Measurements from ENCODE around the gene CFAP119.

DNA sequence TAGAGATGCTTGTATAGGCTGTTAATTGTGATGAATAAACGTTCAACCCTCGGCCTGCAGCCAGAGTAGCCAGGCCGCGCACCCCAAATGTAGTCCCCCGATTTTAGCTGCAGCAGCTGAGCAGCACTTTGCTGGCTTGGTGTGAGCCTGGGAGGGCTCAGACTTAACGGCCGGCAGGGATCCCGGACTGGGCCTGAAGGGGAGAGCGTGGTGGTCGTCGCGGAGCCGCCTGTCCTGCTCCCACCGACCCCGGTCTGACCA lies 13.2 kb upstream of the CFAP119 start:
- no peak for TF ChIP-seq POLR2AphosphoS5 (IDR thresholded peaks at IDR 0.05; ENCODE audit: low read depth)
- TF ChIP-seq, protein P1, sequence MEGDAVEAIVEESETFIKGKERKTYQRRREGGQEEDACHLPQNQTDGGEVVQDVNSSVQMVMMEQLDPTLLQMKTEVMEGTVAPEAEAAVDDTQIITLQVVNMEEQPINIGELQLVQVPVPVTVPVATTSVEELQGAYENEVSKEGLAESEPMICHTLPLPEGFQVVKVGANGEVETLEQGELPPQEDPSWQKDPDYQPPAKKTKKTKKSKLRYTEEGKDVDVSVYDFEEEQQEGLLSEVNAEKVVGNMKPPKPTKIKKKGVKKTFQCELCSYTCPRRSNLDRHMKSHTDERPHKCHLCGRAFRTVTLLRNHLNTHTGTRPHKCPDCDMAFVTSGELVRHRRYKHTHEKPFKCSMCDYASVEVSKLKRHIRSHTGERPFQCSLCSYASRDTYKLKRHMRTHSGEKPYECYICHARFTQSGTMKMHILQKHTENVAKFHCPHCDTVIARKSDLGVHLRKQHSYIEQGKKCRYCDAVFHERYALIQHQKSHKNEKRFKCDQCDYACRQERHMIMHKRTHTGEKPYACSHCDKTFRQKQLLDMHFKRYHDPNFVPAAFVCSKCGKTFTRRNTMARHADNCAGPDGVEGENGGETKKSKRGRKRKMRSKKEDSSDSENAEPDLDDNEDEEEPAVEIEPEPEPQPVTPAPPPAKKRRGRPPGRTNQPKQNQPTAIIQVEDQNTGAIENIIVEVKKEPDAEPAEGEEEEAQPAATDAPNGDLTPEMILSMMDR (IDR thresholded peaks at IDR 0.05; ENCODE audit: insufficient read depth, low read length), result no peak
- TF ChIP-seq, protein P2, sequence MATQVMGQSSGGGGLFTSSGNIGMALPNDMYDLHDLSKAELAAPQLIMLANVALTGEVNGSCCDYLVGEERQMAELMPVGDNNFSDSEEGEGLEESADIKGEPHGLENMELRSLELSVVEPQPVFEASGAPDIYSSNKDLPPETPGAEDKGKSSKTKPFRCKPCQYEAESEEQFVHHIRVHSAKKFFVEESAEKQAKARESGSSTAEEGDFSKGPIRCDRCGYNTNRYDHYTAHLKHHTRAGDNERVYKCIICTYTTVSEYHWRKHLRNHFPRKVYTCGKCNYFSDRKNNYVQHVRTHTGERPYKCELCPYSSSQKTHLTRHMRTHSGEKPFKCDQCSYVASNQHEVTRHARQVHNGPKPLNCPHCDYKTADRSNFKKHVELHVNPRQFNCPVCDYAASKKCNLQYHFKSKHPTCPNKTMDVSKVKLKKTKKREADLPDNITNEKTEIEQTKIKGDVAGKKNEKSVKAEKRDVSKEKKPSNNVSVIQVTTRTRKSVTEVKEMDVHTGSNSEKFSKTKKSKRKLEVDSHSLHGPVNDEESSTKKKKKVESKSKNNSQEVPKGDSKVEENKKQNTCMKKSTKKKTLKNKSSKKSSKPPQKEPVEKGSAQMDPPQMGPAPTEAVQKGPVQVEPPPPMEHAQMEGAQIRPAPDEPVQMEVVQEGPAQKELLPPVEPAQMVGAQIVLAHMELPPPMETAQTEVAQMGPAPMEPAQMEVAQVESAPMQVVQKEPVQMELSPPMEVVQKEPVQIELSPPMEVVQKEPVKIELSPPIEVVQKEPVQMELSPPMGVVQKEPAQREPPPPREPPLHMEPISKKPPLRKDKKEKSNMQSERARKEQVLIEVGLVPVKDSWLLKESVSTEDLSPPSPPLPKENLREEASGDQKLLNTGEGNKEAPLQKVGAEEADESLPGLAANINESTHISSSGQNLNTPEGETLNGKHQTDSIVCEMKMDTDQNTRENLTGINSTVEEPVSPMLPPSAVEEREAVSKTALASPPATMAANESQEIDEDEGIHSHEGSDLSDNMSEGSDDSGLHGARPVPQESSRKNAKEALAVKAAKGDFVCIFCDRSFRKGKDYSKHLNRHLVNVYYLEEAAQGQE (IDR thresholded peaks at IDR 0.05; ENCODE audit: insufficient replicate concordance, low read depth), result no peak

All from HL-60 (cell line).